Upper lobe of right lung (tissue), 1 donor: ENCODE results near the gene R3HDM2. TPM values are rescaled to one million over a fixed set of nuclear protein-coding genes. Genes with fewer than 3 reads are reported as not detected.
"Not testable (repeated sequence)": the region's sequence is repeated elsewhere in the genome, so short reads cannot be mapped to it uniquely, and the experiment has no call there.

Experiments
- ATAC-seq: fragments of 200-7000 bp; cut with Tn5 transposase; one replicate; pipeline ENCODE4 v1.9.1; 2020; ENCODE audit warnings: mild to moderate bottlenecking, moderate library complexity
- DNase-seq: peaks from one replicate; pipeline ENCODE4 v3.0.0-alpha.2; 2020
- H3K27ac ChIP-seq: fragments of 200-600 bp; one replicate; pipeline ENCODE4 v1.8.0; 2022
- H3K27me3 ChIP-seq: fragments of 200-600 bp; one replicate; pipeline ENCODE4 v1.8.0; 2022; ENCODE audit warnings: mild to moderate bottlenecking
- H3K36me3 ChIP-seq: fragments of 200-600 bp; one replicate; pipeline ENCODE4 v1.8.0; 2022
- H3K4me1 ChIP-seq: fragments of 200-600 bp; one replicate; pipeline ENCODE4 v1.8.0; 2022
- H3K4me3 ChIP-seq: fragments of 200-600 bp; one replicate; pipeline ENCODE4 v1.8.0; 2022; ENCODE audit warnings: mild to moderate bottlenecking
- H3K9me3 ChIP-seq: fragments of 200-600 bp; one replicate; pipeline ENCODE4 v1.8.0; 2022
- intact Hi-C: fragments of 100-400 bp; cut with DNase I; formaldehyde crosslinking; loops from one replicate; pipeline ENCODE4 v1.11.0; 2022
- total RNA-seq: library from RNA; stranded (reverse); fragmentation: NEBNext Ultra II Directional; extraction: Animal tissue kit (Norgen Biotek cat#: 25700); gene quantifications from one replicate; pipeline ENCODE4 v1.2.1, GENCODE V29; 2021
- TF ChIP-seq, protein P1 (sequence below): fragments of 200-600 bp; IDR thresholded peaks from one replicate; pipeline ENCODE4 v1.8.0; 2022; ENCODE audit warnings: antibody characterized with exemption
- donor health status: DM: no; HTN: yes; CAD: no; lungs with severe emphysema.

Gene R3HDM2
- total RNA-seq, 1 donor from 2014 or later: 81.0 TPM

- H3K9me3 ChIP-seq: no peaks in the 10 kb centered on the region
- intact Hi-C loops: no loop called here
Measured at GRCh38 chr12:57404966-57405640, 25.7 kb downstream of the R3HDM2 start.

DNA sequence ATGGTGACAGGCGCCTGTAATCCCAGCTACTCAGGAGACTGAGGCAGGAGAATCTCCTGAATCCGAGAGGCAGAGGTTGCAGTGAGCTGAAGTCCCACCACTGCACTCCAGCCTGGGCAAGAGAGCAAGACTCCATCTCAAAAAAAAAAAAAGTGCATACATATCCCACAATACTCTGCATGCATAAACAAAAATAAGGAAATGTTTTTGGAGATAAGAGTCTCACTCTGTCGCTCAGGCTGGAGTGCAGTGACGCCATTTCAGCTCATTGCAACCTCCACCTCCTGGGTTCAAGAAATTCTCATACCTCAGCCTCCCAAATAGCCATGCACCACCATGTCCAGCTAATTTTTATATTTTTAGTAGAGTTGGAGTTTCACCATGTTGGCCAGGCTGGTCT is 28.7 kb downstream of the R3HDM2 start:
- H3K36me3 ChIP-seq, DNase-seq, H3K4me3 ChIP-seq, H3K4me1 ChIP-seq, intact Hi-C loops, H3K27me3 ChIP-seq, ATAC-seq, H3K9me3 ChIP-seq, H3K27ac ChIP-seq: not testable (repeated sequence)

More at GRCh38 chr12:57404966-57405640, 25.7 kb downstream of the R3HDM2 start:
- TF ChIP-seq, protein P1, sequence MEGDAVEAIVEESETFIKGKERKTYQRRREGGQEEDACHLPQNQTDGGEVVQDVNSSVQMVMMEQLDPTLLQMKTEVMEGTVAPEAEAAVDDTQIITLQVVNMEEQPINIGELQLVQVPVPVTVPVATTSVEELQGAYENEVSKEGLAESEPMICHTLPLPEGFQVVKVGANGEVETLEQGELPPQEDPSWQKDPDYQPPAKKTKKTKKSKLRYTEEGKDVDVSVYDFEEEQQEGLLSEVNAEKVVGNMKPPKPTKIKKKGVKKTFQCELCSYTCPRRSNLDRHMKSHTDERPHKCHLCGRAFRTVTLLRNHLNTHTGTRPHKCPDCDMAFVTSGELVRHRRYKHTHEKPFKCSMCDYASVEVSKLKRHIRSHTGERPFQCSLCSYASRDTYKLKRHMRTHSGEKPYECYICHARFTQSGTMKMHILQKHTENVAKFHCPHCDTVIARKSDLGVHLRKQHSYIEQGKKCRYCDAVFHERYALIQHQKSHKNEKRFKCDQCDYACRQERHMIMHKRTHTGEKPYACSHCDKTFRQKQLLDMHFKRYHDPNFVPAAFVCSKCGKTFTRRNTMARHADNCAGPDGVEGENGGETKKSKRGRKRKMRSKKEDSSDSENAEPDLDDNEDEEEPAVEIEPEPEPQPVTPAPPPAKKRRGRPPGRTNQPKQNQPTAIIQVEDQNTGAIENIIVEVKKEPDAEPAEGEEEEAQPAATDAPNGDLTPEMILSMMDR: no peak
- Histone ChIP-seq H3K4me3 (no peak overlapping the region), H3K4me1 (no peaks in the 10 kb centered on the region), H3K36me3 (no peaks in the 10 kb centered on the region), H3K27me3 (no peaks in the 10 kb centered on the region), H3K27ac (no peak overlapping the region)
- no peak for DNase-seq
- no peak for ATAC-seq

DNA sequence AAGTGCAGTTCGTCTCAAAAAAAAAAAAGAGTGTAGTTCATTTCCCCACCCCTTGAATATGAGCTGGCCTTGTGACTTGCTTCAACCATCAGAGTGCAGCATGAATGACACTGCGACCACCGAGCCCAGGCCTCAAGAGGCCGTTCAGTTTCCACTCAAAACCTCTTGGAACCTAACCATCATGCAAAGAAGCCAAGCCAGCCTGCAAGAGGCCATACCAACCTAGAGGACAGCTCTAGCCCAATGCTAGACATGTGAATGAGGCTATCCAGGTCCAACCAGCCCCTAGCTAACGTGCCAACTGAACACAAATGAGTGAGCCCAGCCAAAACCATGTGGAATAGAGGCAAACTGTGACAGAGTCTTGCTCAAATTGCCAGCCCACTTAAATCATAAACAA is 29.7 kb downstream of the R3HDM2 start:
- DNase-seq (no peak), ATAC-seq (no peak)
- Histone ChIP-seq H3K4me3 (no peak overlapping the region), H3K27me3 (no peaks in the 10 kb centered on the region), H3K27ac (no peak overlapping the region), H3K36me3 (no peaks in the 10 kb centered on the region), H3K9me3 (no peaks in the 10 kb centered on the region), H3K4me1 (no peaks in the 10 kb centered on the region)
- TF ChIP-seq, protein P1: no peak
- intact Hi-C loops: no loop called here

- intact Hi-C loops, DNase-seq, H3K4me1 ChIP-seq, ATAC-seq, H3K36me3 ChIP-seq, H3K27ac ChIP-seq, H3K27me3 ChIP-seq, H3K9me3 ChIP-seq, H3K4me3 ChIP-seq: not testable (repeated sequence)
Measured at GRCh38 chr12:57399718-57400463, 31.0 kb downstream of the R3HDM2 start.

DNA sequence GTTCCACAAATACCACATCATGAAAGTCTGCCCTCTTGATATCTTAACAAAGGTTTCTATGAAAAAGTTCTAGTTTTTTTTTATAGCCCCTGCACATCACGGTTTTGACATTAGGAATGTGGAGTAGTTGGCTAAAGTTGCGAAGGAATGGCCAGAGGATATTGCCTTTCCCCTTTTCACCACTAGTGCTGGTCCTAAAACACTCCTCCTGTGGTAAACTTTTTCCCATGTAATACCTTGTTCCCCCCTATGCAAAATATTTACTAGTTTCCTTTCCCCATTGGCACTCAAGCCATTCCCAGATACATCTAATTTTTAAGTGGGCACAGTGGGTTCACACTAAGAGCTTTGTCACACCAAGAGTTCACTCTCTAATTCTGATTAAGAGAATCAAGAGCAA is 33.4 kb downstream of the R3HDM2 start:
- ATAC-seq: no peak
- Histone ChIP-seq H3K4me3 (no peak overlapping the region), H3K36me3 (peaks cover 19% of the 10 kb centered on the region), H3K4me1 (no peaks in the 10 kb centered on the region), H3K27me3 (no peaks in the 10 kb centered on the region), H3K9me3 (no peaks in the 10 kb centered on the region), H3K27ac (no peak overlapping the region)
- TF ChIP-seq, protein P1: no peak
- no peak for DNase-seq
- intact Hi-C loops: no loop called here

GRCh38 chr12:57395121-57395520 is 35.7 kb downstream of the R3HDM2 start:
- no peak for DNase-seq
- peaks cover 29% of the 10 kb centered on the region for H3K36me3 ChIP-seq
- no peak for ATAC-seq
- no peaks in the 10 kb centered on the region for H3K4me1 ChIP-seq
- TF ChIP-seq, protein P1: no peak
- intact Hi-C loops: no loop called here
- H3K27me3 ChIP-seq: no peaks in the 10 kb centered on the region
- no peaks in the 10 kb centered on the region for H3K9me3 ChIP-seq
- H3K27ac ChIP-seq: no peak overlapping the region
- no peak overlapping the region for H3K4me3 ChIP-seq
